Fibroblast of lung (primary cell): ENCODE data around the gene MYL2. TPM values are rescaled to one million over a fixed set of nuclear protein-coding genes. Genes with fewer than 3 reads are reported as not detected.

Experiments
- DNase-seq, 2 donors: peaks; one replicate each; pipeline versions ENCODE4 v3.0.0 to v3.0.0-alpha.2; 2010; ENCODE audit warnings: low read depth in 2 of 2
- H2AFZ ChIP-seq: 2 replicates; pipeline ENCODE4 v1.5.1; 2012; ENCODE audit warnings: low read length, control low read depth, inconsistent platforms
- H3K27ac ChIP-seq: 2 replicates; pipeline ENCODE4 v1.5.1; 2011; ENCODE audit warnings: low read length, control low read depth; ENCODE audit not compliant: insufficient read depth
- H3K27me3 ChIP-seq: 2 replicates; pipeline ENCODE4 v1.5.1; 2011; ENCODE audit warnings: mild to moderate bottlenecking, low read length; ENCODE audit not compliant: control insufficient read depth, insufficient read depth
- H3K36me3 ChIP-seq: 2 replicates; pipeline ENCODE4 v1.5.1; 2011; ENCODE audit warnings: low read length; ENCODE audit not compliant: control insufficient read depth, insufficient read depth
- H3K4me1 ChIP-seq: 2 replicates; pipeline ENCODE4 v1.5.1; 2011; ENCODE audit warnings: low read length; ENCODE audit not compliant: control insufficient read depth, insufficient read depth; ENCODE audit errors: extremely low read depth
- H3K4me2 ChIP-seq: 2 replicates; pipeline ENCODE4 v1.5.1; 2011; ENCODE audit warnings: low read length, control low read depth; ENCODE audit not compliant: insufficient read depth; ENCODE audit errors: extremely low read depth
- H3K4me3 ChIP-seq, 4 experiments: fragments of 200-600 bp in 1 of 4; sonication (generic) in 1 of 4; replicated peaks in 1 of 4; 2 replicates each; pipeline ENCODE4 v1.5.1; 2011 to 2016; ENCODE audit warnings: low read length in 4 of 4, low read depth in 3 of 4, mild to moderate bottlenecking in 3 of 4, control low read depth in 2 of 4, inconsistent platforms in 1 of 4, mixed read lengths in 1 of 4; ENCODE audit not compliant: insufficient read depth in 1 of 4; ENCODE audit errors: control extremely low read depth in 1 of 4
- H3K79me2 ChIP-seq: 2 replicates; pipeline ENCODE4 v1.5.1; 2012; ENCODE audit warnings: mild to moderate bottlenecking, low read length, inconsistent platforms; ENCODE audit not compliant: control insufficient read depth, insufficient read depth
- H3K9ac ChIP-seq: 2 replicates; pipeline ENCODE4 v1.5.1; 2011; ENCODE audit warnings: mild to moderate bottlenecking, low read length, control low read depth; ENCODE audit not compliant: insufficient read depth
- H3K9me3 ChIP-seq: 2 replicates; pipeline ENCODE4 v1.5.1; 2012; ENCODE audit warnings: low read depth, low read length; ENCODE audit not compliant: control insufficient read depth, insufficient read depth
- H4K20me1 ChIP-seq: 2 replicates; pipeline ENCODE4 v1.5.1; 2011; ENCODE audit warnings: low read length; ENCODE audit not compliant: control insufficient read depth, insufficient read depth; ENCODE audit errors: extremely low read depth
- EZH2 ChIP-seq: IDR thresholded peaks from 2 replicates; pipeline ENCODE4 v1.5.1; 2012; ENCODE audit warnings: low read length, control low read depth, mild to moderate bottlenecking; ENCODE audit errors: missing control alignments
- polyA minus RNA-seq: library from RNA; depleted of rRNA, polyadenylated mRNA; stranded (reverse); fragments of >200 nt; gene quantifications from 2 replicates; pipeline ENCODE4 v1.2.3, GENCODE V29; 2011; ENCODE audit warnings: low replicate concordance
- polyA plus RNA-seq, 2 donors: library from polyadenylated mRNA; depleted of rRNA in 1 of 2; stranded (reverse) in 1 of 2; unstranded in 1 of 2; fragments of >200 nt; gene quantifications; 2 replicates each; pipeline ENCODE4 v1.2.1, GENCODE V29; 2011 to 2012; ENCODE audit warnings: missing spikeins in 1 of 2
- total RNA-seq: library from RNA; depleted of rRNA; stranded (reverse); fragments of >200 nt; gene quantifications from 2 replicates; pipeline ENCODE4 v1.2.1, GENCODE V29; 2014
- TF ChIP-seq, protein P1 (sequence below), 2 donors: IDR thresholded peaks in 1 of 2; conservative IDR thresholded peaks in 1 of 2; 1 replicate in 1 of 2; 2 replicates in 1 of 2; pipeline ENCODE4 v1.5.1; 2011 to 2012; ENCODE audit warnings: low read length in 2 of 2, control low read depth in 1 of 2, inconsistent platforms in 1 of 2, low read depth in 1 of 2, mild to moderate bottlenecking in 1 of 2

MYL2 gene, protein sequence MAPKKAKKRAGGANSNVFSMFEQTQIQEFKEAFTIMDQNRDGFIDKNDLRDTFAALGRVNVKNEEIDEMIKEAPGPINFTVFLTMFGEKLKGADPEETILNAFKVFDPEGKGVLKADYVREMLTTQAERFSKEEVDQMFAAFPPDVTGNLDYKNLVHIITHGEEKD
- total RNA-seq (not detected in 2 replicates), polyA plus RNA-seq (not detected in 2 replicates), polyA minus RNA-seq (not detected in 2 replicates)
- polyA plus RNA-seq (2012) = not detected in 2 replicates

DNA sequence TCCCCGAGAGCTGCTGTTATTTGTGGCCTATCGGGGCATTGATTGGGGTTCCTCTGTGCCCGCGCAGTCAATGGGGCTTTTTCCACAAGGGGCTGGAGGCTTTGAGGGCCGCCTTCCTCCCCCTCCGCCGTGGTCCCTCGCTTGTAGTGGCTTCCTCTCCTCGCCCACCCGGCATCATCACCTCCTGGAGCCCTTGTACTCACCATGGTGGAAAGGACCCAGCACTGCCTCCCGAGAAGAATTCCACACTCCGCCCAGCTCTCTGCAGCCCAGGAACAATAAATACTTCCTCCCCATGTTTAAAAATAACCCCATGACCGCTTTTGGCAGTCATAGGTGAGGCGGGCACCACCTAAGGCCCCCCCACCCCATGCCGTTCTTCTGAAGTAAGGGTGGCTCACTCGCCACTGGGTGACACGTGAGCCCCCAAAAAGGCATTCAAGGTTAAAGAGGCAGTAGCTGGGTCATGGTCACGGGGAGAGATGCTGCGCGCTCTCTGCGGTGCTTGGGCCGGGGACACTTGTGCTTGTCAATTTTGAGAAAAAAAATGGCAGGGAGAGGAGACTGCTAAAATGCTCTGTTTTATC is at the start of gene MYL2:
Gene MYL2, minus strand, starts transcription at position 256 of the 587 bp plus-strand sequence. Its CDS starts 50 bp downstream, at position 206.
- Histone ChIP-seq H3K9me3 (no peaks in the 10 kb centered on the region), H3K9ac (no peak within 1 kb of the TSS), H3K4me1 (no peaks in the 10 kb centered on the region), H3K27ac (no peak within 1 kb of the TSS), H4K20me1 (no peaks in the 10 kb centered on the region), H3K4me2 (no peak within 1 kb of the TSS), H2AFZ (no peak within 1 kb of the TSS), H3K79me2 (no peaks in the 10 kb centered on the region), H3K36me3 (no peaks in the 10 kb centered on the region), H3K4me3 (no peak within 1 kb of the TSS), H3K27me3 (no peaks in the 10 kb centered on the region)
- DNase-seq = no peak
- no peak for TF ChIP-seq EZH2
- TF ChIP-seq, protein P1, sequence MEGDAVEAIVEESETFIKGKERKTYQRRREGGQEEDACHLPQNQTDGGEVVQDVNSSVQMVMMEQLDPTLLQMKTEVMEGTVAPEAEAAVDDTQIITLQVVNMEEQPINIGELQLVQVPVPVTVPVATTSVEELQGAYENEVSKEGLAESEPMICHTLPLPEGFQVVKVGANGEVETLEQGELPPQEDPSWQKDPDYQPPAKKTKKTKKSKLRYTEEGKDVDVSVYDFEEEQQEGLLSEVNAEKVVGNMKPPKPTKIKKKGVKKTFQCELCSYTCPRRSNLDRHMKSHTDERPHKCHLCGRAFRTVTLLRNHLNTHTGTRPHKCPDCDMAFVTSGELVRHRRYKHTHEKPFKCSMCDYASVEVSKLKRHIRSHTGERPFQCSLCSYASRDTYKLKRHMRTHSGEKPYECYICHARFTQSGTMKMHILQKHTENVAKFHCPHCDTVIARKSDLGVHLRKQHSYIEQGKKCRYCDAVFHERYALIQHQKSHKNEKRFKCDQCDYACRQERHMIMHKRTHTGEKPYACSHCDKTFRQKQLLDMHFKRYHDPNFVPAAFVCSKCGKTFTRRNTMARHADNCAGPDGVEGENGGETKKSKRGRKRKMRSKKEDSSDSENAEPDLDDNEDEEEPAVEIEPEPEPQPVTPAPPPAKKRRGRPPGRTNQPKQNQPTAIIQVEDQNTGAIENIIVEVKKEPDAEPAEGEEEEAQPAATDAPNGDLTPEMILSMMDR (conservative IDR thresholded peaks at IDR 0.05 in 1 of 2, IDR thresholded peaks at IDR 0.05 in 1 of 2; ENCODE audit: low read depth in 1 of 2, low read length in 2 of 2) = no peak

DNA sequence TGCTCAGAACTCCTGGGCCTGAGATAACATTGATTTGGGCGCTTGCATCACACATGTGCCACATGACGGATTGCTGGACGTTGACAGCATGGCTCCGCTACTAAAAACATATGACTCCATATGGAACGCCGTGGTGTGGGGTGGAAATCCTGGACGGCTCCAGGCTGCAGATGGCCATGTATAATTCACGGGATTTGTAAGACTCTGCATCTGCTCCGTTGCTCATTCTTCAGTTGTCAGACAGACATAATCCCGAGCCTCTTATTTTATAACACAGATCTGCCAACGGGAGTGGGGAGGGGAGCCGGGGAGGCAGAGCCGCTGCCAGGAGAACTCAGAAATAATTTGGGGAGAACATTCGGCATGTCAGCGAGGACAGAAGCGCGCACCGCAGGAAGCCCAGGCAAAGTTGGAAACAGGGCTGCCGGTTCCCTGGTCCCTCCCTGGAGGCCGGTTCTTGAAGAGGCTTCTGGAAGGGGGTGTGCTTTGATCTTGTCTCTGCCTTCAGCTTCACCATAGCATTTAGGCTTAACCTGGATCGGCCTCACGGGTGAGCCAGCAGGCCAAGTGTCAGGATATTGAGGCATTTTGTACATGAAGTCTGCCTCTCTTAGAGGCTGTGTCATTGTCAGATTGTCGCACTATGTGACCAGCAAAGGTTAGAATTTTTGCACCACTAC is 45.8 kb upstream of the MYL2 start:
- no peaks in the 10 kb centered on the region for H4K20me1 ChIP-seq
- H3K4me2 ChIP-seq = no peak overlapping the region
- DNase-seq = peak in 1 of 2 donors; percentile 4
- H3K79me2 ChIP-seq = no peaks in the 10 kb centered on the region
- H3K4me1 ChIP-seq = no peaks in the 10 kb centered on the region
- H2AFZ ChIP-seq = no peak overlapping the region
- H3K36me3 ChIP-seq = no peaks in the 10 kb centered on the region
- no peak overlapping the region for H3K9ac ChIP-seq
- no peak overlapping the region for H3K4me3 ChIP-seq
- H3K27ac ChIP-seq = no peak overlapping the region
- H3K9me3 ChIP-seq = no peaks in the 10 kb centered on the region
- H3K27me3 ChIP-seq = no peaks in the 10 kb centered on the region
- TF ChIP-seq, protein P1 (conservative IDR thresholded peaks at IDR 0.05 in 1 of 2, IDR thresholded peaks at IDR 0.05 in 1 of 2; ENCODE audit: low read depth in 1 of 2, low read length in 2 of 2) = no peak
- no peak for TF ChIP-seq EZH2

DNA sequence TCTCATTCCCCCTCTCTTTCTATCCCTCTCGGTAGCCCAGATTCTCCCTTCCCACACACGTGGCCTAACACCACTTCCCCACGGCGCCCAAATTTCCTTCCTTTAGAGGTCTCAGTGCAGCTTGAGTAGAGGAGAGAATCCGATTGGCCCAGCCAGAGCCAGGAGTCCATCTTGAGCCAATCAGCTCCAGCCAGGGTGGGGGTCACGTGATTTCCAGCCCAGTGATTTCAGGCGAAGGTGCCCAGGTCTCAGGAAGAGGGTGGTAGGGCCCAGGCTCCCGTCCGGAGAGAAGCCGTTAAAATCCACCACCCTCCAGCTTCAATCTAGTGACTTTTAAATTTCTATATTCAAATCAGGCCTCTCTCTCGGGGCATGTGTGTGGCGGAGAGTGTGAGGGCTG is 45.2 kb upstream of the MYL2 start:
- Histone ChIP-seq H3K36me3 (no peaks in the 10 kb centered on the region), H3K4me2 (no peak overlapping the region), H3K4me3 (no peak overlapping the region), H3K27ac (no peak overlapping the region), H3K4me1 (no peaks in the 10 kb centered on the region), H3K9me3 (no peaks in the 10 kb centered on the region), H3K9ac (no peak overlapping the region), H3K79me2 (no peaks in the 10 kb centered on the region), H4K20me1 (no peaks in the 10 kb centered on the region), H3K27me3 (no peaks in the 10 kb centered on the region), H2AFZ (no peak overlapping the region)
- no peak for DNase-seq
- no peak for TF ChIP-seq EZH2
- TF ChIP-seq, protein P1 (conservative IDR thresholded peaks at IDR 0.05 in 1 of 2, IDR thresholded peaks at IDR 0.05 in 1 of 2; ENCODE audit: low read depth in 1 of 2, low read length in 2 of 2) = no peak
